Measurements from ENCODE around the gene SSRP1. TPM values are rescaled to one million over a fixed set of nuclear protein-coding genes. Genes with fewer than 3 reads are reported as not detected.

SSRP1 gene
- total RNA-seq, 1 experiment from 2014 or later, result 158 TPM

DNA sequence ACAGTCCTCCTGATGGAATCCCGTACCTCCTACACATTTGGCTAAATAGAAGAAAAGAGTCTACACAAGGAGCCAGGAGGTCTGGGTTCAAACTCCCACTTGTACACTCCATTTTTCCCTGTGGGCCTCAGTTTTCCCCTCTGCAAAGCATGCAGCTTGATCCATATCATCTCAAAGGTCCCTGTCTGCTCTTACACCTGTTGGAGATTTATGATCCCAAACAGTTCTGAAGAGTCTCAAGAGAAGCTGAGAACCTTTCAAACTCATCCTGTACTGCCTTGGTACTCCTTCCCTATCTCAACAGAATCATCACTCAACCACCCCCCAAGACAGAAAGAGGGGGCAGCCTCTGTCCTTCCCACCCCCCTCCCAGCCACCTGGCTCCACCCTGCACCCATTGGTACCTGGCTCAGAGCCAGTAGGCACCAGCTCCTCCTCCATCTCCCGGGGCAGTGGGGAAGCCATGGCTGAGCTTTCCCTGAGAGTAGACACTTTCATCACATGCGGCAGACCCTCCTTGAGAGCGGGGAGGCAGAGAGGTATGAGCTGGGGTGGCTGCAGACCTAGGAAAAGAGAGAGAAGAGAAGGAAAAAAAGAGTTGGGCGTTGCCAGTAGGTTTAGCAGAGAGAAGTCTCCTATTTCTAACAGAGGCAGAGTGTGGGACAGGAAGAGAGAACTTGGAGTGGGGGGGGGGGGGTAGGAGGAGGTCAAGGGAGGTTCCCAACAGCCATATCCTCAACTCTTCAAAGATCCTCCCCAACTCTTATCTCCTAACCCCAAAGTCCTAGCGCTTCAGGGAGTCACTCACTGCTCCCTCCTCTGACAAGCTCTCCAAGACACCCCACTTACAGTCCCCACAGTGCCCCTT lies 14.1 kb downstream of the SSRP1 start:
- Histone ChIP-seq H3K4me3 (ENCODE audit: insufficient read depth, low read depth, low read length) (no peak overlapping the region), H3K36me3 (replicated peaks; ENCODE audit: control insufficient read depth, insufficient read depth, low read length) (peaks cover 32% of the 10 kb centered on the region), H3K27me3 (ENCODE audit: control insufficient read depth, insufficient read depth, low read length) (no peaks in the 10 kb centered on the region)
- no peak for DNase-seq

GRCh38 chr11:57320719-57321387 lies 14.8 kb downstream of the SSRP1 start:
- H3K4me3 ChIP-seq (ENCODE audit: insufficient read depth, low read depth, low read length), result no peak overlapping the region
- no peak for DNase-seq
- H3K36me3 ChIP-seq (replicated peaks; ENCODE audit: control insufficient read depth, insufficient read depth, low read length), result peaks cover 31% of the 10 kb centered on the region
- H3K27me3 ChIP-seq (ENCODE audit: control insufficient read depth, insufficient read depth, low read length), result no peaks in the 10 kb centered on the region

GRCh38 chr11:57320067-57320718 lies 15.5 kb downstream of the SSRP1 start:
- Histone ChIP-seq H3K27me3 (ENCODE audit: control insufficient read depth, insufficient read depth, low read length) (no peaks in the 10 kb centered on the region), H3K36me3 (replicated peaks; ENCODE audit: control insufficient read depth, insufficient read depth, low read length) (peaks cover 34% of the 10 kb centered on the region), H3K4me3 (ENCODE audit: insufficient read depth, low read depth, low read length) (no peak overlapping the region)
- no peak for DNase-seq

DNA sequence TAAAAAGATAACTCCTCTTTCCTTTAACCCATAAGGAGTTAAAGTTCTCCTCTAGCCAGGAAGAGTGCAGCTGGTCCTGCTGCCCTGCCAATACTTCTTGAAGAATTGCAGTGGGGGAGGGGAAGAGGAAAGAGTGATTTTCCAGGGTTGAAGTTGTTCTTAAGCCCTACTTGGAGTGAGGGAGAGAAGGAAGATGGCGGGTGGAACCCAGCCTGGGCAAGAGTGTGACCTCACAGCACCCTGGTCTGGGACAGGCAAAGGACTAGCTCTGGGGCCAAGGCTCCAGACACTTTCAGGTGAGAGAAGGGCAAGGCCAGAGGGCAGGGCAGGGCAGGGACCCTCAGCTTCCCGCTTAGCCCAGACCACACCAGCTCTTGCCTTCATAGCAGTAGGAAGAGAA lies 17.5 kb downstream of the SSRP1 start:
- peaks cover 45% of the 10 kb centered on the region for H3K36me3 ChIP-seq (replicated peaks; ENCODE audit: control insufficient read depth, insufficient read depth, low read length)
- no peak for DNase-seq
- H3K27me3 ChIP-seq (ENCODE audit: control insufficient read depth, insufficient read depth, low read length), result no peaks in the 10 kb centered on the region
- H3K4me3 ChIP-seq (ENCODE audit: insufficient read depth, low read depth, low read length), result no peak overlapping the region

- peak; percentile 60 for DNase-seq
- H3K27me3 ChIP-seq (ENCODE audit: control insufficient read depth, insufficient read depth, low read length), result no peaks in the 10 kb centered on the region
- no peak overlapping the region for H3K4me3 ChIP-seq (ENCODE audit: insufficient read depth, low read depth, low read length)
- H3K36me3 ChIP-seq (replicated peaks; ENCODE audit: control insufficient read depth, insufficient read depth, low read length), result peaks cover 54% of the 10 kb centered on the region
Observed at GRCh38 chr11:57316017-57316416, 19.7 kb downstream of the SSRP1 start.

- H3K36me3 ChIP-seq (replicated peaks; ENCODE audit: control insufficient read depth, insufficient read depth, low read length), result peaks cover 51% of the 10 kb centered on the region
- DNase-seq, result peak; percentile 77
- H3K27me3 ChIP-seq (ENCODE audit: control insufficient read depth, insufficient read depth, low read length), result no peaks in the 10 kb centered on the region
- H3K4me3 ChIP-seq (ENCODE audit: insufficient read depth, low read depth, low read length), result no peak overlapping the region
Observed at GRCh38 chr11:57315491-57315890, 20.2 kb downstream of the SSRP1 start.

DNA sequence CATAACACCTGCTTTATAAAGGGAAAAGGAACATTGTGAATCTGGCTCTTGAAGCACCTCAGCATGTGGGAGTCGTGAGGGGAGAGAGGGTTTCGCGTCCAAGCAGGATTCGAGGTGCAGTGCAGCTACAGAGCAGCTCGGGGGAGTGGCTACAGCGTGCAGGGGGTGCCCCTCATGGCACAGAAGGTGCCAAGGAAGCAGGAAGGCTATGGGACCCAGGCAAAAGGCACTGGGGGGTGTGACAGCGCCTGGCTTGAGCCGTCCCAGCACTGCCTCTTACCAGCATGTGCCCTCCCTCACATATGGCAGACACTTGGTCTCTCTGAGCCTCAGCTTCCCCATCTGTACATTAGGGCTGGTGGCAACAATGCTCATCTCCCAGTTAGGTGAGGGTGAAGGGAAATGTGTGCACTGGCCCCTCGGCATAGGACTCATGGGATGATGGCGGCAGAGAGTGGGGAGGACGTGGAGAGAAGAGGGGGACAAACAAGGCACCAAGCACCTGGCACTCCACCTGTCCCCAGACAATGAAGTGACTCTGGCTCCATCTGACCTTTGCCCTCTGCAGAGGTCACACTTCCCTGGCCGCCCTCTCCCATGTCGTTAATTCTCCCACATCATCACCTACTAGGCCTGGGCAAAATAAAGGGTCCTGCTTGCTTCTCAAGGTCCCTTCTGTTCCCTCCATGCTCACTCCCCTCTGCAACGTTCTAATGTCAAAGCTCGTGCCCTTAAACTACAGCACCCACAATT lies 21.3 kb downstream of the SSRP1 start:
- Histone ChIP-seq H3K27me3 (ENCODE audit: control insufficient read depth, insufficient read depth, low read length) (no peaks in the 10 kb centered on the region), H3K4me3 (ENCODE audit: insufficient read depth, low read depth, low read length) (no peak overlapping the region), H3K36me3 (replicated peaks; ENCODE audit: control insufficient read depth, insufficient read depth, low read length) (peaks cover 60% of the 10 kb centered on the region)
- DNase-seq, result peak; percentile 45

DNA sequence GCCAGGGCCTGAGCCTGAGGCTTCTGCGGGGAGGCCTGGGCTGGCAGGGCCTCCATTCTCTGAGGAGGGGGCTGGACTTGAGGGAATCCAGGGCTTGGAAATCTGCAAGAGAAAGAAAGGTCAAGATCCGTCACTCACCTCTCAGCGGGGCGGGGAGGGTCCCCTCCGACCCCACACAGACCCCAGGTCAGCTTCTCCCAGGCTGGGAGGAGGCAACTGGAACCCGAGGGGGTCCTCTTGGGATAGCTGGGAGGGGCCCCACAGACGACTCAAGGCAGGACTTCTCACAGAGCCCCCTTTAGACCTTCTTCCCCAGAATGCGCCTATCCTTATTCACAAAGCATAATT lies 21.9 kb downstream of the SSRP1 start:
- DNase-seq, result peak; percentile 83
- H3K36me3 ChIP-seq (replicated peaks; ENCODE audit: control insufficient read depth, insufficient read depth, low read length), result peaks cover 64% of the 10 kb centered on the region
- H3K4me3 ChIP-seq (ENCODE audit: insufficient read depth, low read depth, low read length), result no peak overlapping the region
- H3K27me3 ChIP-seq (ENCODE audit: control insufficient read depth, insufficient read depth, low read length), result no peaks in the 10 kb centered on the region

DNA sequence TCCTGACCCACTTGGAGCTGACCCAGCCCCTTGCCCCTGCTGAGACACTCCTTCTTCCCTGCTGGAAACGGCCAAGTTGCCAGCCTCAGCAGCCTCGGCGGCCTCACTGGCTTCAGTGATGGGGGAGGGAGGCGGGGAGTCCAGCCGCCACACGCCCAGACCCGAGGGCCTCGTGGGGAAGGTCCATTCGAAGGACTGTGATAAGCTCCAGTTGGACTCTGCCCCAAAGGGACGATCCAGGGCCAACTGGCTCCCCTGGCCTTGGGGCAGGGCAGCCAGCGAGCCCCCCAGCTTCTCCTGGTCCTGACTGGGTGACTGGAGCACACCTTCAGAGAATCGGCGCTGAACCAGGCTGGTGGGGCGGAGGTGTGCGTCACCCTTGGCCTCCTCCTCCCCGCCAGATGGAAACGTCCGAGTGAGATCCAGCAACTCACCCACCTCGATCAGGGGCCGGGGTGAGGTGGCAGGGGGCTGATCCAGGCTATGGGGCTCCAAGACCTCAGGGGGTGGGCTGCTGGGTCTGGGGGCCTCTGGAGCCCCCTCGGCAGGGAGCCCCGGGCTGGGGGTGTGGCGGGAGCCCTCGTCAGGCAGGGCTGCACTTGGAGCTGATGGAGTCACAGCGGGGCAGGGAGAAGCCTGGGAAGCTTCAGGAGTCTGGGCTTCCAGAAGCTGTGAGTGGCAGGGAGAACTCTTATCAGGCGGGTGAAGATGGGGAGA lies 22.5 kb downstream of the SSRP1 start:
- H3K36me3 ChIP-seq (replicated peaks; ENCODE audit: control insufficient read depth, insufficient read depth, low read length), result peaks cover 60% of the 10 kb centered on the region
- no peaks in the 10 kb centered on the region for H3K27me3 ChIP-seq (ENCODE audit: control insufficient read depth, insufficient read depth, low read length)
- no peak overlapping the region for H3K4me3 ChIP-seq (ENCODE audit: insufficient read depth, low read depth, low read length)
- DNase-seq, result peak; percentile 62

GRCh38 chr11:57312511-57313021 lies 23.1 kb downstream of the SSRP1 start:
- H3K36me3 ChIP-seq (replicated peaks; ENCODE audit: control insufficient read depth, insufficient read depth, low read length), result peaks cover 59% of the 10 kb centered on the region
- DNase-seq, result peak; percentile 53
- no peaks in the 10 kb centered on the region for H3K27me3 ChIP-seq (ENCODE audit: control insufficient read depth, insufficient read depth, low read length)
- H3K4me3 ChIP-seq (ENCODE audit: insufficient read depth, low read depth, low read length), result no peak overlapping the region

- DNase-seq, result peak; percentile 99
- H3K36me3 ChIP-seq (replicated peaks; ENCODE audit: control insufficient read depth, insufficient read depth, low read length), result peaks cover 47% of the 10 kb centered on the region
Observed at GRCh38 chr11:57311109-57311936, 24.4 kb downstream of the SSRP1 start.

GRCh38 chr11:57310630-57311086 lies 25.0 kb downstream of the SSRP1 start:
- Histone ChIP-seq H3K4me3 (ENCODE audit: insufficient read depth, low read depth, low read length) (peak overlapping the region; percentile 37), H3K36me3 (replicated peaks; ENCODE audit: control insufficient read depth, insufficient read depth, low read length) (peaks cover 41% of the 10 kb centered on the region), H3K27me3 (ENCODE audit: control insufficient read depth, insufficient read depth, low read length) (no peaks in the 10 kb centered on the region)
- no peak for DNase-seq

More at GRCh38 chr11:57311109-57311936, 24.4 kb downstream of the SSRP1 start:
- Histone ChIP-seq H3K27me3 (ENCODE audit: control insufficient read depth, insufficient read depth, low read length) (no peaks in the 10 kb centered on the region), H3K4me3 (ENCODE audit: insufficient read depth, low read depth, low read length) (peak overlapping the region; percentile 37)

DNA sequence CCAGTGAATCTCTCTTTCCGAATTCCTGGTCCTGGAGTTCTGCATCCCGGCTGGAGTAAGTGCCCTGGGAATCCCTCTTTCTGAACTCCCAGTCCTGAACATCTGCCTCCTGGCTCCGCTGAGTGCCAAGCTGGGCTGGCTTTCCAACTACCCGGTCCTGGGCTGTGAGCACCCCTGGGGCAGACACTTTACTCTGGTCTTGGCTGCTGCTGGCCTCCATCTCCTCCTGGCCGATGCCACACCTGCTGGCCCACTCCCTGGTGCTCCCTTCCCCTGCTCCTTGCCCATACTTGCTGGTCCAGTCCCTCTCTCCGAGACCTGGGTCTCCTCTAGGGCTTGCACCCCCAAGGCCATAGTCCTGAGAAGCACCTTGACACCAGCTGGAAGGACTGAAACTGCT lies 25.6 kb downstream of the SSRP1 start:
- Histone ChIP-seq H3K4me3 (ENCODE audit: insufficient read depth, low read depth, low read length) (no peak overlapping the region), H3K27me3 (ENCODE audit: control insufficient read depth, insufficient read depth, low read length) (no peaks in the 10 kb centered on the region), H3K36me3 (replicated peaks; ENCODE audit: control insufficient read depth, insufficient read depth, low read length) (peaks cover 41% of the 10 kb centered on the region)
- no peak for DNase-seq

All from H7 (cell line).